ENCODE results near the gene RBMS3. TPM values are rescaled to one million over a fixed set of nuclear protein-coding genes. Genes with fewer than 3 reads are reported as not detected.
A peak's percentile ranks its signal among the peaks of the same experiment; 100 is the strongest.

Gene RBMS3
- polyA plus RNA-seq, 1 experiment = 33.4 TPM

- DNase-seq (ENCODE audit: low read depth, low spot score) = no peak
- POLR2A ChIA-PET = interaction anchor here (0.6 kb wide), 1 partner anchor 482 kb away, joined by 4 read pairs; the partner anchor contains the start of gene RBMS3
- no peak overlapping the region for H3K27ac ChIP-seq (ENCODE audit: low read depth, low read length)
Observed at GRCh38 chr3:29763115-29763514, 482.2 kb downstream of the RBMS3 start.

GRCh38 chr3:29764041-29764440, 483.2 kb downstream of the RBMS3 start:
- H3K4me3 ChIP-seq (ENCODE audit: low read depth, low read length) = no peak overlapping the region
- H3K9me3 ChIP-seq (ENCODE audit: control insufficient read depth, insufficient read depth, low read length) = no peaks in the 10 kb centered on the region
- CTCF ChIA-PET = interaction anchor here (0.9 to 1.0 kb wide), 2 partner anchors 21 to 1097 kb away, joined by 3 read pairs; no protein-coding TSS in a partner anchor
- no peak for TF ChIP-seq CTCF (IDR thresholded peaks at IDR 0.05; ENCODE audit: low read depth, low read length)
- peak; percentile 18 for DNase-seq (ENCODE audit: low read depth, low spot score)
- no peak overlapping the region for H3K27ac ChIP-seq (ENCODE audit: low read depth, low read length)
- POLR2A ChIA-PET = interaction anchor here (1.1 kb wide), 1 partner anchor 483 kb away, joined by 7 read pairs; the partner anchor contains the start of gene RBMS3
- H3K27me3 ChIP-seq (ENCODE audit: control insufficient read depth, insufficient read depth, low read length) = no peaks in the 10 kb centered on the region

More at GRCh38 chr3:29763115-29763514, 482.2 kb downstream of the RBMS3 start:
- no peak for TF ChIP-seq CTCF (IDR thresholded peaks at IDR 0.05; ENCODE audit: low read depth, low read length)
- CTCF ChIA-PET = interaction anchor here (0.9 to 1.0 kb wide), 2 partner anchors 20 to 1096 kb away, joined by 3 read pairs; no protein-coding TSS in a partner anchor
- Histone ChIP-seq H3K9me3 (ENCODE audit: control insufficient read depth, insufficient read depth, low read length) (no peaks in the 10 kb centered on the region), H3K27me3 (ENCODE audit: control insufficient read depth, insufficient read depth, low read length) (no peaks in the 10 kb centered on the region), H3K4me3 (ENCODE audit: low read depth, low read length) (no peak overlapping the region)

- no peak overlapping the region for H3K27ac ChIP-seq (ENCODE audit: low read depth, low read length)
- ChIA-PET CTCF (no interaction called here), POLR2A (interaction anchor here (1.1 kb wide), 1 partner anchor 484 kb away, joined by 7 read pairs; the partner anchor contains the start of gene RBMS3)
- H3K9me3 ChIP-seq (ENCODE audit: control insufficient read depth, insufficient read depth, low read length) = no peaks in the 10 kb centered on the region
- no peak overlapping the region for H3K4me3 ChIP-seq (ENCODE audit: low read depth, low read length)
- DNase-seq (ENCODE audit: low read depth, low spot score) = peak; percentile 51
- TF ChIP-seq CTCF (IDR thresholded peaks at IDR 0.05; ENCODE audit: low read depth, low read length) = peak; percentile 78
- H3K27me3 ChIP-seq (ENCODE audit: control insufficient read depth, insufficient read depth, low read length) = no peaks in the 10 kb centered on the region
Observed at GRCh38 chr3:29764603-29765254, 483.9 kb downstream of the RBMS3 start.

- Histone ChIP-seq H3K9me3 (ENCODE audit: control insufficient read depth, insufficient read depth, low read length) (no peaks in the 10 kb centered on the region), H3K4me3 (ENCODE audit: low read depth, low read length) (no peak overlapping the region), H3K27me3 (ENCODE audit: control insufficient read depth, insufficient read depth, low read length) (no peaks in the 10 kb centered on the region), H3K27ac (ENCODE audit: low read depth, low read length) (no peak overlapping the region)
- ChIA-PET CTCF (no interaction called here), POLR2A (no interaction called here)
- DNase-seq (ENCODE audit: low read depth, low spot score) = no peak
- no peak for TF ChIP-seq CTCF (IDR thresholded peaks at IDR 0.05; ENCODE audit: low read depth, low read length)
Observed at GRCh38 chr3:29771602-29772001, 490.7 kb downstream of the RBMS3 start.

GRCh38 chr3:29772436-29772835, 491.6 kb downstream of the RBMS3 start:
- CTCF ChIA-PET = no interaction called here
- no peaks in the 10 kb centered on the region for H3K27me3 ChIP-seq (ENCODE audit: control insufficient read depth, insufficient read depth, low read length)
- H3K27ac ChIP-seq (ENCODE audit: low read depth, low read length) = no peak overlapping the region
- no peak for DNase-seq (ENCODE audit: low read depth, low spot score)
- H3K4me3 ChIP-seq (ENCODE audit: low read depth, low read length) = no peak overlapping the region
- TF ChIP-seq CTCF (IDR thresholded peaks at IDR 0.05; ENCODE audit: low read depth, low read length) = no peak
- POLR2A ChIA-PET = no interaction called here
- H3K9me3 ChIP-seq (ENCODE audit: control insufficient read depth, insufficient read depth, low read length) = no peaks in the 10 kb centered on the region

Measured in AG04450 (cell line).